ENCODE data around the gene STON2. TPM values are rescaled to one million over a fixed set of nuclear protein-coding genes. Genes with fewer than 3 reads are reported as not detected.

STON2 gene
- total RNA-seq, 2 experiments from 2014 or later = not detected

GRCh38 chr14:81269100-81269978, 130.8 kb downstream of the STON2 start:
- Histone ChIP-seq H3K36me3 (ENCODE audit: insufficient read depth, low read length) (no peaks in the 10 kb centered on the region), H3K27me3 (ENCODE audit: control insufficient read depth in 1 of 2, insufficient read depth in 2 of 2, low read length in 2 of 2) (no peaks in the 10 kb centered on the region), H3K9me3 (ENCODE audit: control insufficient read depth in 1 of 2, insufficient read depth in 1 of 2, low read length in 2 of 2) (no peaks in the 10 kb centered on the region), H3K4me1 (ENCODE audit: insufficient read depth, low read length) (no peaks in the 10 kb centered on the region), H3K27ac (ENCODE audit: low read depth in 1 of 2, low read length in 2 of 2) (no peak overlapping the region), H3K4me3 (ENCODE audit: low read length) (no peak overlapping the region)
- ChIA-PET POLR2A (interaction anchor here (0.9 to 2.9 kb wide), 3 partner anchors 48 to 99 kb away, joined by 4 to 15 read pairs (median 5); partner anchors contain the start of gene GTF2A1), CTCF (interaction anchor here (0.6 to 1.3 kb wide), 4 partner anchors 19 to 196 kb away, joined by 3 to 4 read pairs (median 3); no protein-coding TSS in a partner anchor)
- Mint-ChIP-seq H3K27ac (no peak overlapping the region), H3K27me3 (peaks cover 7% of the 10 kb centered on the region), H3K9me3 (no peaks in the 10 kb centered on the region), H3K4me1 (ENCODE audit: low read depth) (peaks cover 27% of the 10 kb centered on the region), H3K36me3 (ENCODE audit: low read depth) (no peaks in the 10 kb centered on the region), H3K4me3 (no peak overlapping the region)
- intact Hi-C loops (cut with DNase I, micrococcal nuclease) = loop anchor here in 1 of 2 experiments (2.0 kb wide), 1 partner anchor 49 kb away; the partner anchor contains the start of gene GTF2A1
- peak; percentile 84 for TF ChIP-seq CTCF (IDR thresholded peaks at IDR 0.05)
- ATAC-seq (ENCODE audit: poor library complexity) (peak; percentile 47), DNase-seq (peak in 4 of 14 experiments; percentile 9 to 61 (median 55))

- H3K27me3 Mint-ChIP-seq = peaks cover 7% of the 10 kb centered on the region
- H3K4me1 Mint-ChIP-seq (ENCODE audit: low read depth) = peaks cover 27% of the 10 kb centered on the region
- no peak overlapping the region for H3K27ac ChIP-seq (ENCODE audit: low read depth in 1 of 2, low read length in 2 of 2)
- H3K9me3 Mint-ChIP-seq = no peaks in the 10 kb centered on the region
- no peaks in the 10 kb centered on the region for H3K36me3 ChIP-seq (ENCODE audit: insufficient read depth, low read length)
- ATAC-seq (ENCODE audit: poor library complexity) = peak; percentile 91
- intact Hi-C loops (cut with DNase I, micrococcal nuclease) = loop anchor here in 1 of 2 experiments (2.0 kb wide), 1 partner anchor 47 kb away; the partner anchor contains the start of gene GTF2A1
- ChIA-PET CTCF (no interaction called here), POLR2A (interaction anchor here (0.6 to 2.9 kb wide), 4 partner anchors 47 to 278 kb away, joined by 3 to 15 read pairs (median 4); partner anchors contain the start of gene GTF2A1)
- DNase-seq = peak in 1 of 14 experiments; percentile 7
- no peak overlapping the region for H3K27ac Mint-ChIP-seq
- H3K4me3 Mint-ChIP-seq = no peak overlapping the region
- H3K4me3 ChIP-seq (ENCODE audit: low read length) = no peak overlapping the region
- H3K36me3 Mint-ChIP-seq (ENCODE audit: low read depth) = no peaks in the 10 kb centered on the region
- no peaks in the 10 kb centered on the region for H3K27me3 ChIP-seq (ENCODE audit: control insufficient read depth in 1 of 2, insufficient read depth in 2 of 2, low read length in 2 of 2)
- no peaks in the 10 kb centered on the region for H3K4me1 ChIP-seq (ENCODE audit: insufficient read depth, low read length)
- no peak for TF ChIP-seq CTCF (IDR thresholded peaks at IDR 0.05)
- H3K9me3 ChIP-seq (ENCODE audit: control insufficient read depth in 1 of 2, insufficient read depth in 1 of 2, low read length in 2 of 2) = no peaks in the 10 kb centered on the region
Measured at GRCh38 chr14:81268016-81268416, 132.1 kb downstream of the STON2 start.

GRCh38 chr14:81265636-81266169, 134.4 kb downstream of the STON2 start:
- Mint-ChIP-seq H3K4me3 (no peak overlapping the region), H3K27ac (no peak overlapping the region), H3K36me3 (ENCODE audit: low read depth) (no peaks in the 10 kb centered on the region), H3K4me1 (ENCODE audit: low read depth) (peaks cover 27% of the 10 kb centered on the region), H3K9me3 (no peaks in the 10 kb centered on the region), H3K27me3 (peaks cover 27% of the 10 kb centered on the region)
- no peak for TF ChIP-seq CTCF (IDR thresholded peaks at IDR 0.05)
- intact Hi-C loops (cut with DNase I, micrococcal nuclease) = no loop called here
- no peak for ATAC-seq (ENCODE audit: poor library complexity)
- H3K27me3 ChIP-seq (ENCODE audit: control insufficient read depth in 1 of 2, insufficient read depth in 2 of 2, low read length in 2 of 2) = no peaks in the 10 kb centered on the region
- no peaks in the 10 kb centered on the region for H3K36me3 ChIP-seq (ENCODE audit: insufficient read depth, low read length)
- POLR2A ChIA-PET = interaction anchor here (1.3 kb wide), 1 partner anchor 45 kb away, joined by 3 read pairs; the partner anchor contains the start of gene GTF2A1
- H3K27ac ChIP-seq (ENCODE audit: low read depth in 1 of 2, low read length in 2 of 2) = no peak overlapping the region
- CTCF ChIA-PET = no interaction called here
- H3K4me1 ChIP-seq (ENCODE audit: insufficient read depth, low read length) = no peaks in the 10 kb centered on the region
- DNase-seq = no peak
- H3K4me3 ChIP-seq (ENCODE audit: low read length) = no peak overlapping the region
- no peaks in the 10 kb centered on the region for H3K9me3 ChIP-seq (ENCODE audit: control insufficient read depth in 1 of 2, insufficient read depth in 1 of 2, low read length in 2 of 2)
